ENCODE data around the gene HMGXB4. TPM values are rescaled to one million over a fixed set of nuclear protein-coding genes. Genes with fewer than 3 reads are reported as not detected.
A peak's percentile ranks its signal among the peaks of the same experiment; 100 is the strongest.

Gene HMGXB4
- total and polyA plus RNA-seq, 2 of the 13 experiments (the other 11 are each of a cell fraction or from before 2014, with no cell fraction given), result 13.9 to 16.3 TPM

GRCh38 chr22:35312198-35313059, 55.1 kb downstream of the HMGXB4 start (continued):
- 0 out of 2 replicates have a peak, but pooled peaks have one; percentile 25 for TF ChIP-seq ZNF205 (CRISPR knock-in tag; IDR thresholded peaks at IDR 0.05)
- TF ChIP-seq CTCF (CRISPR knock-in tag; IDR thresholded peaks at IDR 0.05), result peak; percentile 16; the same call in 1 of the 2 replicates
- peak; percentile 65; the same call in 1 of the 2 replicates for TF ChIP-seq SAP130 (CRISPR knock-in tag; IDR thresholded peaks at IDR 0.05; ENCODE audit: low read depth)
- no peak for TF ChIP-seq XRCC5 (optimal IDR thresholded peaks at IDR 0.05; ENCODE audit: low read length)
- TF ChIP-seq ZNF768 (CRISPR knock-in tag; IDR thresholded peaks at IDR 0.05), result no peak
- TF ChIP-seq EEA1 (CRISPR knock-in tag; IDR thresholded peaks at IDR 0.05; ENCODE audit: borderline replicate concordance), result no peak
- TF ChIP-seq POGZ (CRISPR knock-in tag; IDR thresholded peaks at IDR 0.05), result peak; percentile 22; the same call in 1 of the 2 replicates
- TF ChIP-seq ZNF703 (CRISPR knock-in tag; IDR thresholded peaks at IDR 0.05; ENCODE audit: borderline replicate concordance), result no peak
- peak; percentile 74 for TF ChIP-seq SP5 (CRISPR knock-in tag; IDR thresholded peaks at IDR 0.05; ENCODE audit: borderline replicate concordance, low read depth)
- no peak for TF ChIP-seq ZNF672 (CRISPR knock-in tag; IDR thresholded peaks at IDR 0.05)
- no peak for TF ChIP-seq SP140L (CRISPR knock-in tag; IDR thresholded peaks at IDR 0.05; ENCODE audit: borderline replicate concordance)
- TF ChIP-seq PAWR (CRISPR knock-in tag; IDR thresholded peaks at IDR 0.05; ENCODE audit: borderline replicate concordance), result no peak
- TF ChIP-seq SNAI1 (CRISPR knock-in tag; IDR thresholded peaks at IDR 0.05; ENCODE audit: borderline replicate concordance), result no peak
- peak; percentile 33; the same call in 1 of the 2 replicates for TF ChIP-seq CREM (IDR thresholded peaks at IDR 0.05)
- TF ChIP-seq CREM (CRISPR knock-in tag; IDR thresholded peaks at IDR 0.05), result no peak
- no peak for TF ChIP-seq FOXA1 (IDR thresholded peaks at IDR 0.05)
- TF ChIP-seq FOXA1 (CRISPR knock-in tag; IDR thresholded peaks at IDR 0.05), result peak; percentile 59
- TF ChIP-seq PCBP1 (IDR thresholded peaks at IDR 0.05; ENCODE audit: borderline replicate concordance, low read depth, low read length), result no peak
- TF ChIP-seq MYNN (CRISPR knock-in tag; IDR thresholded peaks at IDR 0.05; ENCODE audit: low read depth), result no peak; the same call in 1 of the 2 replicates
- TF ChIP-seq ZNF235 (CRISPR knock-in tag; IDR thresholded peaks at IDR 0.05; ENCODE audit: borderline replicate concordance), result no peak
- no peak for TF ChIP-seq ZFP41 (CRISPR knock-in tag; IDR thresholded peaks at IDR 0.05; ENCODE audit: borderline replicate concordance)
- TF ChIP-seq ZKSCAN1 (IDR thresholded peaks at IDR 0.05; ENCODE audit: low read length), result no peak
- TF ChIP-seq ZNF704 (CRISPR knock-in tag; IDR thresholded peaks at IDR 0.05; ENCODE audit: borderline replicate concordance), result no peak
- TF ChIP-seq ZNF709 (CRISPR knock-in tag; IDR thresholded peaks at IDR 0.05), result no peak
- TF ChIP-seq NR2F2 (IDR thresholded peaks at IDR 0.05; ENCODE audit: borderline replicate concordance, low read depth), result no peak
- TF ChIP-seq KMT2A (CRISPR knock-in tag; IDR thresholded peaks at IDR 0.05), result 0 out of 2 replicates have a peak, but pooled peaks have one; percentile 34
- no peak for TF ChIP-seq RFX3 (CRISPR knock-in tag; IDR thresholded peaks at IDR 0.05)
- TF ChIP-seq RAD51 (IDR thresholded peaks at IDR 0.05; ENCODE audit: borderline replicate concordance), result no peak
- no peak for TF ChIP-seq SMC3 (IDR thresholded peaks at IDR 0.05; ENCODE audit: low read length)
- TF ChIP-seq FOXO1 (CRISPR knock-in tag; IDR thresholded peaks at IDR 0.05), result no peak
- no peak for TF ChIP-seq ZNF577 (CRISPR knock-in tag; IDR thresholded peaks at IDR 0.05; ENCODE audit: borderline replicate concordance, low read depth)
- no peak for TF ChIP-seq SIN3B (IDR thresholded peaks at IDR 0.05; ENCODE audit: low read length)

Data from HepG2 (cell line).